ENCODE data around the gene CACNA2D2.

The CACNA2D2 gene

DNA sequence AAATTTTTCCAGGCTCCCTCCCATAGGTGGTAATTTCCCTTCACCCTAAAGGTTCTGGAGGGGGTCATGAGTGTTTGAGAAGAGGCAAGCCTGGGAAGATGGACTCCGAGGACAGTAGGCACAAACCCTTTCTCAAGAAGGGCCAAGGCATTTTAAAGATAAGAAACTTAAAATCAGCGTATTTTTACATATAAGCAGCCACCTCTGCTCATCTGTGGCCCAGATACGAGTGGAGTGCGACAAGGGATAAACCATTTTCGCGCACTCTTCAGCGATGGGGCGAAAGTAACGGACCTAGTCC is 163.3 kb downstream of the CACNA2D2 start:
- Histone ChIP-seq H3K9me2 (replicated peaks; ENCODE audit: low read depth, low read length) (no peaks in the 10 kb centered on the region), H2AFZ (ENCODE audit: low read length) (no peak overlapping the region; the same call in 1 of the 2 replicates), H3K27me3 (ENCODE audit: insufficient read depth, low read length, poor library complexity, severe bottlenecking) (peaks cover 4% of the 10 kb centered on the region), H4K20me1 (ENCODE audit: insufficient read depth, low read length, poor library complexity, severe bottlenecking) (peaks cover 20% of the 10 kb centered on the region), H3K4me2 (ENCODE audit: low read depth, low read length, poor library complexity, severe bottlenecking) (peak overlapping the region; percentile 91), H3K4me1 (ENCODE audit: insufficient read depth, low read length, poor library complexity, severe bottlenecking) (peaks cover 49% of the 10 kb centered on the region), H3F3A (ENCODE audit: low read depth) (0 out of 2 replicates have a peak, but pooled peaks cover 7% of the 10 kb centered on the region), H3K79me2 (ENCODE audit: insufficient read depth, low read length) (peaks cover 70% of the 10 kb centered on the region), H3K9ac (ENCODE audit: low read depth, low read length, poor library complexity, severe bottlenecking) (peak overlapping the region; percentile 98), H3K9me3 (ENCODE audit: insufficient read depth, low read depth, low read length) (no peaks in the 10 kb centered on the region), H3K36me3 (ENCODE audit: insufficient read depth, low read length) (no peaks in the 10 kb centered on the region), H3K4me3 (ENCODE audit: low read length, poor library complexity, severe bottlenecking) (peak overlapping the region; percentile 97)
- no peak for TF ChIP-seq EZH2phosphoT487 (IDR thresholded peaks at IDR 0.05; ENCODE audit: borderline replicate concordance)
- TF ChIP-seq, protein P1, sequence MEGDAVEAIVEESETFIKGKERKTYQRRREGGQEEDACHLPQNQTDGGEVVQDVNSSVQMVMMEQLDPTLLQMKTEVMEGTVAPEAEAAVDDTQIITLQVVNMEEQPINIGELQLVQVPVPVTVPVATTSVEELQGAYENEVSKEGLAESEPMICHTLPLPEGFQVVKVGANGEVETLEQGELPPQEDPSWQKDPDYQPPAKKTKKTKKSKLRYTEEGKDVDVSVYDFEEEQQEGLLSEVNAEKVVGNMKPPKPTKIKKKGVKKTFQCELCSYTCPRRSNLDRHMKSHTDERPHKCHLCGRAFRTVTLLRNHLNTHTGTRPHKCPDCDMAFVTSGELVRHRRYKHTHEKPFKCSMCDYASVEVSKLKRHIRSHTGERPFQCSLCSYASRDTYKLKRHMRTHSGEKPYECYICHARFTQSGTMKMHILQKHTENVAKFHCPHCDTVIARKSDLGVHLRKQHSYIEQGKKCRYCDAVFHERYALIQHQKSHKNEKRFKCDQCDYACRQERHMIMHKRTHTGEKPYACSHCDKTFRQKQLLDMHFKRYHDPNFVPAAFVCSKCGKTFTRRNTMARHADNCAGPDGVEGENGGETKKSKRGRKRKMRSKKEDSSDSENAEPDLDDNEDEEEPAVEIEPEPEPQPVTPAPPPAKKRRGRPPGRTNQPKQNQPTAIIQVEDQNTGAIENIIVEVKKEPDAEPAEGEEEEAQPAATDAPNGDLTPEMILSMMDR (conservative IDR thresholded peaks at IDR 0.05; ENCODE audit: low read length) = no peak

DNA sequence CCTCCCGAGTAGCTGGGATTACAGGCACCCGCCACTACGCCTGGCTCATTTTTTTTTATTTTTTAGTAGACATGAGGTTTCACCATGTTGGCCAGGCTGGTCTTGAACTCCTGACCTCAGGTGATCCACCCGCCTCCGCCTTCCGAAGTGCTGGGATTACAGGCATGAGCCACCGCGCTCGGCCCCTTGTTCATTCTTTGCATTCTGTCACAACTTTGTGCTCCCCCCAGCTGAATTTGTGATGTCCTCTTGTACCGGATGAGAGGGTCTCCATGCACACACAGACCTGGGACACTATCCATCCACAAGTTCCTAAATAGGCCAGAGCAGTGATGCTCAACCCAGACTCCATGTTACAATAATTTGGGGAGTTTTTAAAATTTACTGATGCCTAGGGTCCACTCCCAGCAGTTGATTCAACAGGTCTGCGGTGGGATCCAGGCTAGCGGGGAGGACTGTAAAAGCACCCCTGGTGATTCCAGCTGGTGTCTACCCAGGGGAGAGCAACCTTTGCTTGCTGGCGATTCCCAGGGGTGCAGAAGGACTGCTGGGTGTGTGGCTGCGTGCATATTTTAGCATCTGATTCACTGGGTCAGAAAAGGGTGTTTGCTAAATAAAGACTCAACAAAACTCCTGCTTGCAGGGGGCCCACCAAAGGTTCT is 163.8 kb downstream of the CACNA2D2 start:
- TF ChIP-seq, protein P1 (conservative IDR thresholded peaks at IDR 0.05; ENCODE audit: low read length) = no peak
- no peak for TF ChIP-seq EZH2phosphoT487 (IDR thresholded peaks at IDR 0.05; ENCODE audit: borderline replicate concordance)
- H3K9ac ChIP-seq (ENCODE audit: low read depth, low read length, poor library complexity, severe bottlenecking) = peak overlapping the region; percentile 98
- H3F3A ChIP-seq (ENCODE audit: low read depth) = 0 out of 2 replicates have a peak, but pooled peaks cover 7% of the 10 kb centered on the region
- H3K36me3 ChIP-seq (ENCODE audit: insufficient read depth, low read length) = peaks cover 2% of the 10 kb centered on the region; the same call in 1 of the 2 replicates
- no peaks in the 10 kb centered on the region for H3K9me2 ChIP-seq (replicated peaks; ENCODE audit: low read depth, low read length)
- H3K4me3 ChIP-seq (ENCODE audit: low read length, poor library complexity, severe bottlenecking) = peak overlapping the region; percentile 97
- H2AFZ ChIP-seq (ENCODE audit: low read length) = no peak overlapping the region
- peaks cover 4% of the 10 kb centered on the region for H3K27me3 ChIP-seq (ENCODE audit: insufficient read depth, low read length, poor library complexity, severe bottlenecking)
- peaks cover 24% of the 10 kb centered on the region for H4K20me1 ChIP-seq (ENCODE audit: insufficient read depth, low read length, poor library complexity, severe bottlenecking)
- H3K4me1 ChIP-seq (ENCODE audit: insufficient read depth, low read length, poor library complexity, severe bottlenecking) = peaks cover 50% of the 10 kb centered on the region
- no peaks in the 10 kb centered on the region for H3K9me3 ChIP-seq (ENCODE audit: insufficient read depth, low read depth, low read length)
- H3K4me2 ChIP-seq (ENCODE audit: low read depth, low read length, poor library complexity, severe bottlenecking) = peak overlapping the region; percentile 91
- H3K79me2 ChIP-seq (ENCODE audit: insufficient read depth, low read length) = peaks cover 74% of the 10 kb centered on the region

DNA sequence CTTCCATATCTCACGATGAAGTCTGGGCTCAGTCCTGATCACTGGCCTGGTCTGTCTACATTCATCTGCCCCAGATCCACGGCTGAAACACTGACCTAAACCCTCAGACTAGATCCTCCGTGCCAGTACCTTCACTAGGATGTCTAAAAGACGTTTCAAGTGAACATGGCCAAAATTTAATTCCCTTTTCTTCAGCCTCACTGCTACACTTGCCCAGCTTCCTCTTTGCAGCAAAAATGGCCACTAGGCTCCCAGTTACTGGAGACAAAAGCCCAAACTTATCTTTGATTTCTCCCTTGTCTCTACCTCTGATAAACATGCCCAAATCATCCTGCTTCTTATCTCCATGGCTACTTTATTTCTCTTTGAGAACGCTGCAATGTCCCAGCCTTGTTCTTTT is 164.5 kb downstream of the CACNA2D2 start:
- no peaks in the 10 kb centered on the region for H3K9me3 ChIP-seq (ENCODE audit: insufficient read depth, low read depth, low read length)
- H3K36me3 ChIP-seq (ENCODE audit: insufficient read depth, low read length) = peaks cover 8% of the 10 kb centered on the region; the same call in 1 of the 2 replicates
- H3F3A ChIP-seq (ENCODE audit: low read depth) = 0 out of 2 replicates have a peak, but pooled peaks cover 7% of the 10 kb centered on the region
- H3K79me2 ChIP-seq (ENCODE audit: insufficient read depth, low read length) = peaks cover 81% of the 10 kb centered on the region
- H3K4me2 ChIP-seq (ENCODE audit: low read depth, low read length, poor library complexity, severe bottlenecking) = peak overlapping the region; percentile 91
- TF ChIP-seq, protein P1 (conservative IDR thresholded peaks at IDR 0.05; ENCODE audit: low read length) = no peak
- TF ChIP-seq EZH2phosphoT487 (IDR thresholded peaks at IDR 0.05; ENCODE audit: borderline replicate concordance) = no peak
- no peaks in the 10 kb centered on the region for H3K9me2 ChIP-seq (replicated peaks; ENCODE audit: low read depth, low read length)
- H4K20me1 ChIP-seq (ENCODE audit: insufficient read depth, low read length, poor library complexity, severe bottlenecking) = peaks cover 31% of the 10 kb centered on the region
- H3K9ac ChIP-seq (ENCODE audit: low read depth, low read length, poor library complexity, severe bottlenecking) = peak overlapping the region; percentile 98
- H3K4me3 ChIP-seq (ENCODE audit: low read length, poor library complexity, severe bottlenecking) = peak overlapping the region; percentile 97
- peaks cover 57% of the 10 kb centered on the region for H3K4me1 ChIP-seq (ENCODE audit: insufficient read depth, low read length, poor library complexity, severe bottlenecking)
- H2AFZ ChIP-seq (ENCODE audit: low read length) = no peak overlapping the region
- H3K27me3 ChIP-seq (ENCODE audit: insufficient read depth, low read length, poor library complexity, severe bottlenecking) = peaks cover 4% of the 10 kb centered on the region
